ENCODE results near the gene AGPAT4.

AGPAT4 gene

GRCh38 chr6:161161121-161161520, 112.7 kb downstream of the AGPAT4 start:
- no peaks in the 10 kb centered on the region for H3K36me3 ChIP-seq (ENCODE audit: insufficient read depth, low read length)
- no peaks in the 10 kb centered on the region for H3K9me2 ChIP-seq (replicated peaks; ENCODE audit: low read depth, low read length)
- no peak overlapping the region for H3K9ac ChIP-seq (ENCODE audit: low read depth, low read length, poor library complexity, severe bottlenecking)
- H3K4me2 ChIP-seq (ENCODE audit: low read depth, low read length, poor library complexity, severe bottlenecking), result no peak overlapping the region
- H3K9me3 ChIP-seq (ENCODE audit: insufficient read depth, low read depth, low read length), result no peaks in the 10 kb centered on the region
- H3K4me3 ChIP-seq (ENCODE audit: low read length, poor library complexity, severe bottlenecking), result no peak overlapping the region
- no peaks in the 10 kb centered on the region for H3K4me1 ChIP-seq (ENCODE audit: insufficient read depth, low read length, poor library complexity, severe bottlenecking)
- H4K20me1 ChIP-seq (ENCODE audit: insufficient read depth, low read length, poor library complexity, severe bottlenecking), result no peaks in the 10 kb centered on the region
- no peaks in the 10 kb centered on the region for H3K27me3 ChIP-seq (ENCODE audit: insufficient read depth, low read length, poor library complexity, severe bottlenecking)
- H3K79me2 ChIP-seq (ENCODE audit: insufficient read depth, low read length), result no peaks in the 10 kb centered on the region
- no peak overlapping the region for H2AFZ ChIP-seq (ENCODE audit: low read length)
- no peaks in the 10 kb centered on the region for H3F3A ChIP-seq (ENCODE audit: low read depth)
- TF ChIP-seq EZH2phosphoT487 (IDR thresholded peaks at IDR 0.05; ENCODE audit: borderline replicate concordance), result no peak
- no peak for TF ChIP-seq CTCF (conservative IDR thresholded peaks at IDR 0.05; ENCODE audit: low read length)

GRCh38 chr6:161154796-161155335, 119.0 kb downstream of the AGPAT4 start:
- Histone ChIP-seq H3K9ac (ENCODE audit: low read depth, low read length, poor library complexity, severe bottlenecking) (no peak overlapping the region), H3F3A (ENCODE audit: low read depth) (no peaks in the 10 kb centered on the region), H3K9me2 (replicated peaks; ENCODE audit: low read depth, low read length) (no peaks in the 10 kb centered on the region), H3K36me3 (ENCODE audit: insufficient read depth, low read length) (no peaks in the 10 kb centered on the region), H4K20me1 (ENCODE audit: insufficient read depth, low read length, poor library complexity, severe bottlenecking) (no peaks in the 10 kb centered on the region), H3K4me3 (ENCODE audit: low read length, poor library complexity, severe bottlenecking) (no peak overlapping the region), H3K4me1 (ENCODE audit: insufficient read depth, low read length, poor library complexity, severe bottlenecking) (no peaks in the 10 kb centered on the region), H2AFZ (ENCODE audit: low read length) (no peak overlapping the region), H3K4me2 (ENCODE audit: low read depth, low read length, poor library complexity, severe bottlenecking) (no peak overlapping the region), H3K9me3 (ENCODE audit: insufficient read depth, low read depth, low read length) (no peaks in the 10 kb centered on the region), H3K27me3 (ENCODE audit: insufficient read depth, low read length, poor library complexity, severe bottlenecking) (no peaks in the 10 kb centered on the region), H3K79me2 (ENCODE audit: insufficient read depth, low read length) (no peaks in the 10 kb centered on the region)
- TF ChIP-seq CTCF (conservative IDR thresholded peaks at IDR 0.05; ENCODE audit: low read length), result no peak
- no peak for TF ChIP-seq EZH2phosphoT487 (IDR thresholded peaks at IDR 0.05; ENCODE audit: borderline replicate concordance)

- H3K79me2 ChIP-seq (ENCODE audit: insufficient read depth, low read length), result no peaks in the 10 kb centered on the region
- TF ChIP-seq CTCF (conservative IDR thresholded peaks at IDR 0.05; ENCODE audit: low read length) (no peak), EZH2phosphoT487 (IDR thresholded peaks at IDR 0.05; ENCODE audit: borderline replicate concordance) (no peak)
- no peak overlapping the region for H3K4me2 ChIP-seq (ENCODE audit: low read depth, low read length, poor library complexity, severe bottlenecking)
- no peaks in the 10 kb centered on the region for H3K36me3 ChIP-seq (ENCODE audit: insufficient read depth, low read length)
- no peaks in the 10 kb centered on the region for H3K4me1 ChIP-seq (ENCODE audit: insufficient read depth, low read length, poor library complexity, severe bottlenecking)
- no peak overlapping the region for H3K4me3 ChIP-seq (ENCODE audit: low read length, poor library complexity, severe bottlenecking)
- no peaks in the 10 kb centered on the region for H3K9me2 ChIP-seq (replicated peaks; ENCODE audit: low read depth, low read length)
- no peaks in the 10 kb centered on the region for H3F3A ChIP-seq (ENCODE audit: low read depth)
- no peaks in the 10 kb centered on the region for H4K20me1 ChIP-seq (ENCODE audit: insufficient read depth, low read length, poor library complexity, severe bottlenecking)
- no peak overlapping the region for H2AFZ ChIP-seq (ENCODE audit: low read length)
- H3K9me3 ChIP-seq (ENCODE audit: insufficient read depth, low read depth, low read length), result no peaks in the 10 kb centered on the region
- H3K9ac ChIP-seq (ENCODE audit: low read depth, low read length, poor library complexity, severe bottlenecking), result no peak overlapping the region
- H3K27me3 ChIP-seq (ENCODE audit: insufficient read depth, low read length, poor library complexity, severe bottlenecking), result no peaks in the 10 kb centered on the region
Measured at GRCh38 chr6:161153725-161154124, 120.1 kb downstream of the AGPAT4 start.
